HG03039 (cell line): ENCODE results near the gene RAB17.
"Not testable (repeated sequence)": the region's sequence is repeated elsewhere in the genome, so short reads cannot be mapped to it uniquely, and the experiment has no call there.

Experiments
- ATAC-seq: cut with Tn5 transposase; IDR thresholded peaks from one replicate; pipeline ENCODE4 v1.9.1; 2021; ENCODE audit warnings: mild to moderate bottlenecking, moderate library complexity; ENCODE audit not compliant: unreplicated experiment

RAB17 gene

GRCh38 chr2:237625216-237625705 is 34.7 kb upstream of the RAB17 start:
- no peak for ATAC-seq

GRCh38 chr2:237624565-237624964 is 34.0 kb upstream of the RAB17 start:
- no peak for ATAC-seq

- ATAC-seq = no peak
Measured at GRCh38 chr2:237623428-237624403, 33.2 kb upstream of the RAB17 start.

GRCh38 chr2:237618449-237618848 is 27.9 kb upstream of the RAB17 start:
- ATAC-seq = no peak

GRCh38 chr2:237617587-237617982 is 27.1 kb upstream of the RAB17 start:
- no peak for ATAC-seq

- ATAC-seq = no peak
Measured at GRCh38 chr2:237616734-237617586, 26.4 kb upstream of the RAB17 start.

- ATAC-seq = no peak
Measured at GRCh38 chr2:237616373-237616733, 25.8 kb upstream of the RAB17 start.

- ATAC-seq = no peak
Measured at GRCh38 chr2:237615631-237616249, 25.2 kb upstream of the RAB17 start.

GRCh38 chr2:237614151-237614720 is 23.7 kb upstream of the RAB17 start:
- no peak for ATAC-seq

- no peak for ATAC-seq
Measured at GRCh38 chr2:237613679-237614078, 23.1 kb upstream of the RAB17 start.

GRCh38 chr2:237612527-237613357 is 22.2 kb upstream of the RAB17 start:
- ATAC-seq = no peak

- ATAC-seq = not testable (repeated sequence)
Measured at GRCh38 chr2:237606522-237606921, 16.0 kb upstream of the RAB17 start.

- ATAC-seq = no peak
Measured at GRCh38 chr2:237604960-237605359, 14.4 kb upstream of the RAB17 start.

GRCh38 chr2:237604391-237604790 is 13.9 kb upstream of the RAB17 start:
- no peak for ATAC-seq

- ATAC-seq = no peak
Measured at GRCh38 chr2:237603718-237604362, 13.3 kb upstream of the RAB17 start.

GRCh38 chr2:237603049-237603717 is 12.6 kb upstream of the RAB17 start:
- ATAC-seq = no peak

GRCh38 chr2:237602409-237602808 is 11.9 kb upstream of the RAB17 start:
- no peak for ATAC-seq

- ATAC-seq = no peak
Measured at GRCh38 chr2:237601453-237602116, 11.1 kb upstream of the RAB17 start.
